ENCODE data around the gene SIK3. TPM values are rescaled to one million over a fixed set of nuclear protein-coding genes. Genes with fewer than 3 reads are reported as not detected.

Gene SIK3
- total RNA-seq, 2 experiments from 2014 or later: 81.4 to 86.1 TPM

GRCh38 chr11:116797816-116798215 lies 300.4 kb downstream of the SIK3 start:
- Histone ChIP-seq H3K4me1 (ENCODE audit: insufficient read depth, low read length) (no peaks in the 10 kb centered on the region), H3K4me3 (ENCODE audit: low read length) (no peak overlapping the region), H3K27me3 (ENCODE audit: control insufficient read depth in 1 of 2, insufficient read depth in 2 of 2, low read length in 2 of 2) (peaks cover 0 to 2% of the 10 kb centered on the region in 2 experiments), H3K9me3 (ENCODE audit: control insufficient read depth in 1 of 2, insufficient read depth in 1 of 2, low read length in 2 of 2) (no peaks in the 10 kb centered on the region), H3K36me3 (ENCODE audit: insufficient read depth, low read length) (no peaks in the 10 kb centered on the region), H3K27ac (ENCODE audit: low read depth in 1 of 2, low read length in 2 of 2) (no peak overlapping the region)
- H3K4me3 Mint-ChIP-seq: no peak overlapping the region
- H3K9me3 Mint-ChIP-seq: no peaks in the 10 kb centered on the region
- intact Hi-C loops (cut with DNase I, micrococcal nuclease): no loop called here
- no peak for TF ChIP-seq CTCF (IDR thresholded peaks at IDR 0.05)
- peaks cover 4% of the 10 kb centered on the region for H3K4me1 Mint-ChIP-seq (ENCODE audit: low read depth)
- H3K27ac Mint-ChIP-seq: no peak overlapping the region
- CTCF ChIA-PET: no interaction called here
- POLR2A ChIA-PET: no interaction called here
- ATAC-seq (ENCODE audit: poor library complexity) (no peak), DNase-seq (no peak)
- H3K36me3 Mint-ChIP-seq (ENCODE audit: low read depth): no peaks in the 10 kb centered on the region
- peaks cover 19% of the 10 kb centered on the region for H3K27me3 Mint-ChIP-seq

- no peak for DNase-seq
- H3K27me3 ChIP-seq (ENCODE audit: control insufficient read depth in 1 of 2, insufficient read depth in 2 of 2, low read length in 2 of 2): peaks cover 0 to 2% of the 10 kb centered on the region in 2 experiments
- Mint-ChIP-seq H3K4me1 (ENCODE audit: low read depth) (peaks cover 5% of the 10 kb centered on the region), H3K4me3 (no peak overlapping the region), H3K36me3 (ENCODE audit: low read depth) (no peaks in the 10 kb centered on the region), H3K9me3 (no peaks in the 10 kb centered on the region), H3K27me3 (peaks cover 16% of the 10 kb centered on the region), H3K27ac (no peak overlapping the region)
- intact Hi-C loops (cut with DNase I, micrococcal nuclease): no loop called here
- H3K36me3 ChIP-seq (ENCODE audit: insufficient read depth, low read length): no peaks in the 10 kb centered on the region
- no peak for TF ChIP-seq CTCF (IDR thresholded peaks at IDR 0.05)
- POLR2A ChIA-PET: no interaction called here
- H3K27ac ChIP-seq (ENCODE audit: low read depth in 1 of 2, low read length in 2 of 2): no peak overlapping the region
- no peaks in the 10 kb centered on the region for H3K9me3 ChIP-seq (ENCODE audit: control insufficient read depth in 1 of 2, insufficient read depth in 1 of 2, low read length in 2 of 2)
- CTCF ChIA-PET: no interaction called here
- H3K4me3 ChIP-seq (ENCODE audit: low read length): no peak overlapping the region
- no peak for ATAC-seq (ENCODE audit: poor library complexity)
- H3K4me1 ChIP-seq (ENCODE audit: insufficient read depth, low read length): peaks cover 3% of the 10 kb centered on the region
Measured at GRCh38 chr11:116796548-116796947, 301.7 kb downstream of the SIK3 start.

- intact Hi-C loops (cut with DNase I, micrococcal nuclease): loop anchor here in 1 of 2 experiments (5.0 kb wide), 1 partner anchor 57 kb away; no protein-coding TSS in a partner anchor
- Mint-ChIP-seq H3K27ac (no peak overlapping the region), H3K4me1 (ENCODE audit: low read depth) (peaks cover 12% of the 10 kb centered on the region), H3K36me3 (ENCODE audit: low read depth) (no peaks in the 10 kb centered on the region), H3K9me3 (no peaks in the 10 kb centered on the region), H3K4me3 (no peak overlapping the region), H3K27me3 (peaks cover 12% of the 10 kb centered on the region)
- H3K27me3 ChIP-seq (ENCODE audit: control insufficient read depth in 1 of 2, insufficient read depth in 2 of 2, low read length in 2 of 2): no peaks in the 10 kb centered on the region
- ATAC-seq (ENCODE audit: poor library complexity) (no peak), DNase-seq (no peak)
- no peak overlapping the region for H3K4me3 ChIP-seq (ENCODE audit: low read length)
- H3K27ac ChIP-seq (ENCODE audit: low read depth in 1 of 2, low read length in 2 of 2): no peak overlapping the region
- no peaks in the 10 kb centered on the region for H3K9me3 ChIP-seq (ENCODE audit: control insufficient read depth in 1 of 2, insufficient read depth in 1 of 2, low read length in 2 of 2)
- POLR2A ChIA-PET: no interaction called here
- CTCF ChIA-PET: interaction anchor here (1.1 kb wide), 1 partner anchor 41 kb away, joined by 3 read pairs; no protein-coding TSS in a partner anchor
- TF ChIP-seq CTCF (IDR thresholded peaks at IDR 0.05): no peak
- H3K36me3 ChIP-seq (ENCODE audit: insufficient read depth, low read length): no peaks in the 10 kb centered on the region
- H3K4me1 ChIP-seq (ENCODE audit: insufficient read depth, low read length): peaks cover 10% of the 10 kb centered on the region
Measured at GRCh38 chr11:116794851-116795250, 303.4 kb downstream of the SIK3 start.

Data from CD4-positive, alpha-beta T cell (primary cell).